Measurements from ENCODE around the gene TMOD1. TPM values are rescaled to one million over a fixed set of nuclear protein-coding genes. Genes with fewer than 3 reads are reported as not detected.
A peak's percentile ranks its signal among the peaks of the same experiment; 100 is the strongest.

TMOD1 gene
- total RNA-seq, 1 donor from 2014 or later: 12.9 TPM

GRCh38 chr9:97508852-97509251 lies 7.4 kb downstream of the TMOD1 start:
- H3K4me1 Mint-ChIP-seq (ENCODE audit: unreplicated experiment): no peaks in the 10 kb centered on the region
- H3K27ac Mint-ChIP-seq: no peak overlapping the region
- TF ChIP-seq CTCF (conservative IDR thresholded peaks at IDR 0.05): no peak
- no peak overlapping the region for H3K4me3 Mint-ChIP-seq
- peaks cover 22% of the 10 kb centered on the region for H3K27me3 Mint-ChIP-seq
- H3K36me3 Mint-ChIP-seq: no peaks in the 10 kb centered on the region
- DNase-seq (ENCODE audit: extremely low spot score, unreplicated experiment): no peak
- H3K9me3 Mint-ChIP-seq: no peaks in the 10 kb centered on the region

- peak; percentile 49 for DNase-seq (ENCODE audit: extremely low spot score, unreplicated experiment)
- Mint-ChIP-seq H3K27me3 (peaks cover 15% of the 10 kb centered on the region), H3K27ac (peak overlapping the region; percentile 77)
Measured at GRCh38 chr9:97510797-97511654, 9.6 kb downstream of the TMOD1 start.

GRCh38 chr9:97511655-97512427 lies 10.4 kb downstream of the TMOD1 start:
- Mint-ChIP-seq H3K4me1 (ENCODE audit: unreplicated experiment) (peaks cover 7% of the 10 kb centered on the region), H3K36me3 (no peaks in the 10 kb centered on the region), H3K27ac (peak overlapping the region; percentile 77), H3K9me3 (no peaks in the 10 kb centered on the region), H3K4me3 (no peak overlapping the region), H3K27me3 (peaks cover 24% of the 10 kb centered on the region)
- peak; percentile 13 for DNase-seq (ENCODE audit: extremely low spot score, unreplicated experiment)
- no peak for TF ChIP-seq CTCF (conservative IDR thresholded peaks at IDR 0.05)

More at GRCh38 chr9:97510797-97511654, 9.6 kb downstream of the TMOD1 start:
- H3K4me3 Mint-ChIP-seq: no peak overlapping the region
- no peak for TF ChIP-seq CTCF (conservative IDR thresholded peaks at IDR 0.05)
- H3K4me1 Mint-ChIP-seq (ENCODE audit: unreplicated experiment): no peaks in the 10 kb centered on the region
- no peaks in the 10 kb centered on the region for H3K9me3 Mint-ChIP-seq
- H3K36me3 Mint-ChIP-seq: no peaks in the 10 kb centered on the region

- no peaks in the 10 kb centered on the region for H3K9me3 Mint-ChIP-seq
- H3K27ac Mint-ChIP-seq: no peak overlapping the region
- peaks cover 7% of the 10 kb centered on the region for H3K4me1 Mint-ChIP-seq (ENCODE audit: unreplicated experiment)
- no peak for TF ChIP-seq CTCF (conservative IDR thresholded peaks at IDR 0.05)
- H3K4me3 Mint-ChIP-seq: no peak overlapping the region
- H3K36me3 Mint-ChIP-seq: no peaks in the 10 kb centered on the region
- no peak for DNase-seq (ENCODE audit: extremely low spot score, unreplicated experiment)
- peaks cover 27% of the 10 kb centered on the region for H3K27me3 Mint-ChIP-seq
Measured at GRCh38 chr9:97512966-97513560, 11.6 kb downstream of the TMOD1 start.

GRCh38 chr9:97514531-97514930 lies 13.1 kb downstream of the TMOD1 start:
- no peak for DNase-seq (ENCODE audit: extremely low spot score, unreplicated experiment)
- H3K27ac Mint-ChIP-seq: no peak overlapping the region
- TF ChIP-seq CTCF (conservative IDR thresholded peaks at IDR 0.05): no peak
- peaks cover 34% of the 10 kb centered on the region for H3K27me3 Mint-ChIP-seq
- peaks cover 19% of the 10 kb centered on the region for H3K4me1 Mint-ChIP-seq (ENCODE audit: unreplicated experiment)
- H3K9me3 Mint-ChIP-seq: no peaks in the 10 kb centered on the region
- no peaks in the 10 kb centered on the region for H3K36me3 Mint-ChIP-seq
- H3K4me3 Mint-ChIP-seq: no peak overlapping the region

Measured in type B pancreatic cell (in vitro differentiated cells).